HEK293T (cell line): ENCODE measurements around the gene MARF1.

Experiments used
- ARNT ChIP-seq: fragments of 450-650 bp; IDR thresholded peaks from 2 replicates; pipeline ENCODE4 v1.6.1; 2017; ENCODE audit warnings: mild to moderate bottlenecking
- BHLHE40 ChIP-seq: fragments of 450-650 bp; IDR thresholded peaks from 2 replicates; pipeline ENCODE4 v1.6.1; 2016; ENCODE audit warnings: mild to moderate bottlenecking, moderate library complexity, borderline replicate concordance
- CTBP1 ChIP-seq: fragments of 450-650 bp; IDR thresholded peaks from 2 replicates; pipeline ENCODE4 v1.6.1; 2016; ENCODE audit warnings: borderline replicate concordance
- ELF4 ChIP-seq: fragments of 450-650 bp; IDR thresholded peaks from 2 replicates; pipeline ENCODE4 v1.6.1; 2017; ENCODE audit warnings: antibody characterized with exemption
- FOXA1 ChIP-seq: fragments of 450-650 bp; IDR thresholded peaks from 2 replicates; pipeline ENCODE4 v1.6.1; 2016; ENCODE audit warnings: mild to moderate bottlenecking
- L3MBTL2 ChIP-seq: fragments of 450-650 bp; conservative IDR thresholded peaks from 2 replicates; pipeline ENCODE4 v1.6.1; 2016; ENCODE audit warnings: mild to moderate bottlenecking
- NFRKB ChIP-seq: fragments of 450-650 bp; IDR thresholded peaks from 2 replicates; pipeline ENCODE4 v1.6.1; 2016; ENCODE audit warnings: mild to moderate bottlenecking, moderate library complexity
- SP1 ChIP-seq: fragments of 450-650 bp; IDR thresholded peaks from 2 replicates; pipeline ENCODE4 v1.6.1; 2017
- SUZ12 ChIP-seq: fragments of 450-650 bp; IDR thresholded peaks from 2 replicates; pipeline ENCODE4 v1.6.1; 2016; ENCODE audit warnings: mild to moderate bottlenecking
- TARDBP ChIP-seq: fragments of 450-650 bp; IDR thresholded peaks from 2 replicates; pipeline ENCODE4 v1.6.1; 2016

DNA sequence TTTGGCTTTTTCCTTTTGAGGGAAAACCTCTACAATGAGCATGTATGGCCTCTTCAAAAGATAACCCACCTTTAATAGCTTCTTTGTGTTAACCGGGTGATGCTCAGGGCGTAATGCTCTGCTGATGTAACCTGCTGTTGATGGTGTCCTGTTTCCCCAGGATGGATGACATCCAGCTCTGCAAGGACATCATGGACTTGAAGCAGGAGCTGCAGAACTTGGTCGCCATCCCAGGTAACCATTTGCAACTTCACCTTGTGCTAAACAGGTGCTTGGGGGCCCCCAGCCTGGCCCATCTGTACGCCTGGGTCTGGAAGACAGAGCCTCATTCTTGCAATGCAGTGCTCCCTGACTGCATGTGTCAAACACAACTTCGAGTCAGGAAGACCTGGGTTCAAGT, 75.1 kb downstream of the MARF1 start:
- TF ChIP-seq ARNT (no peak), SUZ12 (no peak), TARDBP (no peak), ELF4 (no peak), L3MBTL2 (no peak), FOXA1 (no peak), SP1 (no peak), NFRKB (no peak), CTBP1 (no peak), BHLHE40 (no peak)
